Astrocyte (in vitro differentiated cells and primary cell): ENCODE measurements around the gene ZHX3.

Source experiments
- CTCF ChIP-seq: IDR thresholded peaks from 2 replicates; pipeline ENCODE4 v1.5.1; 2011; ENCODE audit warnings: low read depth, mild to moderate bottlenecking, inconsistent platforms, low read length, moderate library complexity; ENCODE audit not compliant: insufficient read depth
- EZH2 ChIP-seq: IDR thresholded peaks from 2 replicates; pipeline ENCODE4 v1.6.1; 2012; ENCODE audit warnings: mild to moderate bottlenecking, low read length, inconsistent platforms; ENCODE audit not compliant: insufficient read depth

- TF ChIP-seq CTCF (no peak), EZH2 (no peak)
These were observed 88.7 kb downstream of the ZHX3 start for GRCh38 chr20:41228858-41229257.
